Glutamatergic neuron (in vitro differentiated cells): Measurements from ENCODE around the gene SHB. TPM values are rescaled to one million over a fixed set of nuclear protein-coding genes. Genes with fewer than 3 reads are reported as not detected.

Source experiments
- DNase-seq: peaks from one replicate; pipeline ENCODE4 v3.0.0; 2022
- H3K27ac Mint-ChIP-seq: one replicate; pipeline ENCODE4 v1.8.0; 2020; ENCODE audit warnings: mild to moderate bottlenecking, mixed read lengths, inconsistent platforms; ENCODE audit not compliant: unreplicated experiment
- H3K27me3 Mint-ChIP-seq: one replicate; pipeline ENCODE4 v1.8.0; 2020; ENCODE audit warnings: mild to moderate bottlenecking, moderate library complexity, mixed read lengths, inconsistent platforms; ENCODE audit not compliant: unreplicated experiment
- H3K36me3 Mint-ChIP-seq: one replicate; pipeline ENCODE4 v1.8.0; 2020; ENCODE audit warnings: mild to moderate bottlenecking, mixed read lengths, inconsistent platforms; ENCODE audit not compliant: unreplicated experiment
- H3K4me1 Mint-ChIP-seq: one replicate; pipeline ENCODE4 v1.8.0; 2020; ENCODE audit warnings: mild to moderate bottlenecking, low read depth, mixed read lengths, inconsistent platforms; ENCODE audit not compliant: unreplicated experiment
- H3K4me3 Mint-ChIP-seq: one replicate; pipeline ENCODE4 v1.8.0; 2020; ENCODE audit warnings: mild to moderate bottlenecking, mixed read lengths, inconsistent platforms; ENCODE audit not compliant: unreplicated experiment
- H3K9me3 Mint-ChIP-seq: one replicate; pipeline ENCODE4 v1.8.0; 2020; ENCODE audit warnings: mild to moderate bottlenecking, moderate library complexity, mixed read lengths, inconsistent platforms; ENCODE audit not compliant: unreplicated experiment
- total RNA-seq: library from RNA; stranded (reverse); fragmentation: NEBNext Ultra II Directional; extraction: Animal tissue kit (Norgen Biotek cat#: 25700); gene quantifications from one replicate; pipeline ENCODE4 v1.2.1, GENCODE V29; 2021; ENCODE audit not compliant: unreplicated experiment
- TF ChIP-seq, protein P1 (sequence below): fragments of 200-600 bp; sonication (generic); IDR thresholded peaks from one replicate; pipeline ENCODE4 v1.5.0; 2021; ENCODE audit not compliant: partially characterized antibody, unreplicated experiment

SHB gene
- total RNA-seq, 1 donor from 2014 or later, result 31.7 TPM

- H3K36me3 Mint-ChIP-seq, result no peaks in the 10 kb centered on the region
- peaks cover 4% of the 10 kb centered on the region for H3K27me3 Mint-ChIP-seq
- H3K4me1 Mint-ChIP-seq, result peaks cover 2% of the 10 kb centered on the region
- no peak for DNase-seq
- no peaks in the 10 kb centered on the region for H3K9me3 Mint-ChIP-seq
- no peak overlapping the region for H3K27ac Mint-ChIP-seq
- TF ChIP-seq, protein P1, sequence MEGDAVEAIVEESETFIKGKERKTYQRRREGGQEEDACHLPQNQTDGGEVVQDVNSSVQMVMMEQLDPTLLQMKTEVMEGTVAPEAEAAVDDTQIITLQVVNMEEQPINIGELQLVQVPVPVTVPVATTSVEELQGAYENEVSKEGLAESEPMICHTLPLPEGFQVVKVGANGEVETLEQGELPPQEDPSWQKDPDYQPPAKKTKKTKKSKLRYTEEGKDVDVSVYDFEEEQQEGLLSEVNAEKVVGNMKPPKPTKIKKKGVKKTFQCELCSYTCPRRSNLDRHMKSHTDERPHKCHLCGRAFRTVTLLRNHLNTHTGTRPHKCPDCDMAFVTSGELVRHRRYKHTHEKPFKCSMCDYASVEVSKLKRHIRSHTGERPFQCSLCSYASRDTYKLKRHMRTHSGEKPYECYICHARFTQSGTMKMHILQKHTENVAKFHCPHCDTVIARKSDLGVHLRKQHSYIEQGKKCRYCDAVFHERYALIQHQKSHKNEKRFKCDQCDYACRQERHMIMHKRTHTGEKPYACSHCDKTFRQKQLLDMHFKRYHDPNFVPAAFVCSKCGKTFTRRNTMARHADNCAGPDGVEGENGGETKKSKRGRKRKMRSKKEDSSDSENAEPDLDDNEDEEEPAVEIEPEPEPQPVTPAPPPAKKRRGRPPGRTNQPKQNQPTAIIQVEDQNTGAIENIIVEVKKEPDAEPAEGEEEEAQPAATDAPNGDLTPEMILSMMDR, result no peak
- H3K4me3 Mint-ChIP-seq, result no peak overlapping the region
Observed at GRCh38 chr9:37971108-37971459, 97.9 kb downstream of the SHB start.

DNA sequence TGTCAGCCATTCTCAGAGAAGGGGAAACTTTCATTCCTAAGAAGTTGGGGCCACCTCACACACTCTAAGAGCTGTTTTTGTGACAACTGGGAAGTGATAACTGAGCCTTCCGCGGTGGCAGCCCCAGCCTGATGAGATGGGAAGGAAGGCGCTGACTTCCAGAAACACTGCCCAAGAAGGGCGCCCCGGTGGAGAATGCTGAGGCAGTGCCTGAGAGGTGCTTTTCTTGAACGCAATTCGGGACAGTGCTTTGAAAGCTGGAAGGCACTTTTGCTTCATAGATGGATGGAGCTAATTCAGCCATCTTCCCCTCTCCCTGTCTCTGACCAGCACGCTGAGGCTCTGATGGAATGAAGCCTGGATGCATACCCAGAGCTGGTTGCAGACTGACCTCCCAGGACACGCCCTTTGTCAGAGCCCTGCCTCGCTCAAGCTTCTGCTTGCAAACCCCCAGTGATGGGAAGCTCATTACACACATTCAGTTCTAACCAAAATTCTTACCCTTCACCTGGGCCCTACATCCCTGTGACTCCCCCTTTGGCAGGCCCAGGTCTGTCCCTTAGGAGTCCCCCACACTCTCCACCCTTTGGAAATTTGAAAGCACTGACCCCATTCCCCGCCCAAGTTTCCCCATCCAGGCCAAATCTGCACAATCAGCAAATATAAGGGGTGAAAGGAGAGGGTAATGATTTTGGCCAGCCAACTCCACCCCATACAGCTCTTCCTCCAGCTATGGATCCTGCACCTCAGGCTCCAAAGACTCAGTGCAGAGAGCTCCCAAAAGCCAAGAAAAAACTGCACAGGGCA, 98.5 kb downstream of the SHB start:
- Mint-ChIP-seq H3K4me1 (peaks cover 2% of the 10 kb centered on the region), H3K36me3 (no peaks in the 10 kb centered on the region), H3K27me3 (peaks cover 2% of the 10 kb centered on the region), H3K27ac (no peak overlapping the region), H3K9me3 (no peaks in the 10 kb centered on the region), H3K4me3 (no peak overlapping the region)
- TF ChIP-seq, protein P1, result no peak
- no peak for DNase-seq

GRCh38 chr9:37969558-37970300, 99.3 kb downstream of the SHB start:
- H3K4me1 Mint-ChIP-seq, result peaks cover under 1% of the 10 kb centered on the region
- no peak overlapping the region for H3K27ac Mint-ChIP-seq
- peaks cover 4% of the 10 kb centered on the region for H3K27me3 Mint-ChIP-seq
- TF ChIP-seq, protein P1, result no peak
- H3K36me3 Mint-ChIP-seq, result no peaks in the 10 kb centered on the region
- no peak for DNase-seq
- no peak overlapping the region for H3K4me3 Mint-ChIP-seq
- peaks cover 2% of the 10 kb centered on the region for H3K9me3 Mint-ChIP-seq

- no peak for DNase-seq
- no peaks in the 10 kb centered on the region for H3K36me3 Mint-ChIP-seq
- peaks cover 7% of the 10 kb centered on the region for H3K27me3 Mint-ChIP-seq
- peaks cover 2% of the 10 kb centered on the region for H3K9me3 Mint-ChIP-seq
- TF ChIP-seq, protein P1, result no peak
- H3K4me1 Mint-ChIP-seq, result peaks cover 7% of the 10 kb centered on the region
- no peak overlapping the region for H3K27ac Mint-ChIP-seq
- no peak overlapping the region for H3K4me3 Mint-ChIP-seq
Observed at GRCh38 chr9:37969130-37969529, 99.9 kb downstream of the SHB start.

GRCh38 chr9:37968228-37968701, 100.8 kb downstream of the SHB start:
- H3K36me3 Mint-ChIP-seq, result no peaks in the 10 kb centered on the region
- H3K27me3 Mint-ChIP-seq, result peaks cover 7% of the 10 kb centered on the region
- H3K9me3 Mint-ChIP-seq, result peaks cover 2% of the 10 kb centered on the region
- no peak for DNase-seq
- H3K4me1 Mint-ChIP-seq, result peaks cover 7% of the 10 kb centered on the region
- TF ChIP-seq, protein P1, result no peak
- H3K27ac Mint-ChIP-seq, result no peak overlapping the region
- no peak overlapping the region for H3K4me3 Mint-ChIP-seq
